GM06990 (cell line): ENCODE results near the gene PFKL.

Experiments used
- DNase-seq: peaks from one replicate; pipeline ENCODE4 v3.0.0-alpha.2; 2011; ENCODE audit not compliant: insufficient read length; ENCODE audit errors: extremely low read depth
- H3K27me3 ChIP-seq: replicated peaks from 2 replicates; pipeline ENCODE4 v1.6.0; 2011; ENCODE audit warnings: low read length; ENCODE audit not compliant: control insufficient read depth, insufficient read depth
- H3K36me3 ChIP-seq: 2 replicates; pipeline ENCODE4 v1.5.1; 2011; ENCODE audit warnings: low read length; ENCODE audit not compliant: control insufficient read depth, insufficient read depth
- H3K4me3 ChIP-seq: replicated peaks from 2 replicates; pipeline ENCODE4 v1.5.1; 2011; ENCODE audit warnings: low read depth, mild to moderate bottlenecking, control low read depth, low read length
- CTCF ChIP-seq: IDR thresholded peaks from 2 replicates; pipeline ENCODE4 v1.5.1; 2011; ENCODE audit warnings: low read length, control low read depth, mild to moderate bottlenecking, inconsistent platforms; ENCODE audit not compliant: insufficient read depth, poor library complexity, severe bottlenecking

PFKL gene

GRCh38 chr21:44352253-44352860 is 52.5 kb downstream of the PFKL start:
- Histone ChIP-seq H3K36me3 (no peaks in the 10 kb centered on the region; the same call in 1 of the 2 replicates), H3K4me3 (no peak overlapping the region), H3K27me3 (no peaks in the 10 kb centered on the region)
- TF ChIP-seq CTCF: no peak
- DNase-seq: no peak

GRCh38 chr21:44353191-44353970 is 53.5 kb downstream of the PFKL start, which contains the start of gene TRPM2:
Gene TRPM2 (plus strand): TSS chr21:44353621. CDS start chr21:44353701, 80 bp downstream.
- Histone ChIP-seq H3K36me3 (no peaks in the 10 kb centered on the region; the same call in 1 of the 2 replicates), H3K27me3 (no peaks in the 10 kb centered on the region), H3K4me3 (peak within 1 kb of the TSS; percentile 29)
- no peak for TF ChIP-seq CTCF
- peak; percentile 60 for DNase-seq

- DNase-seq: no peak
- Histone ChIP-seq H3K4me3 (peak overlapping the region; percentile 29), H3K36me3 (no peaks in the 10 kb centered on the region; the same call in 1 of the 2 replicates), H3K27me3 (no peaks in the 10 kb centered on the region)
- TF ChIP-seq CTCF: no peak
Measured at GRCh38 chr21:44354001-44354405, 54.1 kb downstream of the PFKL start.

- no peak for DNase-seq
- TF ChIP-seq CTCF: no peak
- Histone ChIP-seq H3K4me3 (no peak overlapping the region; the same call in 1 of the 2 replicates), H3K36me3 (no peaks in the 10 kb centered on the region; the same call in 1 of the 2 replicates), H3K27me3 (no peaks in the 10 kb centered on the region)
Measured at GRCh38 chr21:44354775-44355771, 55.2 kb downstream of the PFKL start.

- TF ChIP-seq CTCF: no peak
- DNase-seq: no peak
- Histone ChIP-seq H3K4me3 (no peak overlapping the region), H3K36me3 (no peaks in the 10 kb centered on the region; the same call in 1 of the 2 replicates), H3K27me3 (no peaks in the 10 kb centered on the region)
Measured at GRCh38 chr21:44356160-44356559, 56.3 kb downstream of the PFKL start.
